ENCODE measurements around the gene SPAG16.

- TF ChIP-seq CTCF (IDR thresholded peaks at IDR 0.05) = no peak
- no peak for TF ChIP-seq POLR2A (IDR thresholded peaks at IDR 0.05)
These were observed 812.0 kb downstream of the SPAG16 start for GRCh38 chr2:214096208-214096715.
